BE2C (cell line): Measurements from ENCODE around the gene ME3.

Experiments used
- DNase-seq: peaks from one replicate; pipeline ENCODE4 v3.0.0-alpha.2; 2020
- H3K27me3 ChIP-seq: fragments of 250-450 bp; sonication (Bioruptor Pico); 2 replicates; pipeline ENCODE4 v1.5.1; 2020; ENCODE audit warnings: mild to moderate bottlenecking
- H3K36me3 ChIP-seq: fragments of 250-450 bp; sonication (Bioruptor Pico); 2 replicates; pipeline ENCODE4 v1.5.1; 2020; ENCODE audit warnings: mild to moderate bottlenecking
- H3K4me1 ChIP-seq: fragments of 250-450 bp; sonication (Bioruptor Pico); 2 replicates; pipeline ENCODE4 v1.5.1; 2020
- H3K4me3 ChIP-seq: 2 replicates; pipeline ENCODE4 v1.5.1; 2011; ENCODE audit warnings: low read depth, low read length
- H3K9me3 ChIP-seq: fragments of 250-450 bp; sonication (Bioruptor Pico); 2 replicates; pipeline ENCODE4 v1.5.1; 2020
- CTCF ChIP-seq: IDR thresholded peaks from 2 replicates; pipeline ENCODE4 v1.5.1; 2012; ENCODE audit warnings: mild to moderate bottlenecking, low read depth, low read length

The ME3 gene

GRCh38 chr11:86644291-86644690, 28.1 kb downstream of the ME3 start:
- Histone ChIP-seq H3K9me3 (no peaks in the 10 kb centered on the region), H3K4me3 (no peak overlapping the region), H3K27me3 (peaks cover 3% of the 10 kb centered on the region; the same call in 1 of the 2 replicates), H3K4me1 (no peaks in the 10 kb centered on the region), H3K36me3 (no peaks in the 10 kb centered on the region)
- TF ChIP-seq CTCF: no peak
- DNase-seq: no peak

DNA sequence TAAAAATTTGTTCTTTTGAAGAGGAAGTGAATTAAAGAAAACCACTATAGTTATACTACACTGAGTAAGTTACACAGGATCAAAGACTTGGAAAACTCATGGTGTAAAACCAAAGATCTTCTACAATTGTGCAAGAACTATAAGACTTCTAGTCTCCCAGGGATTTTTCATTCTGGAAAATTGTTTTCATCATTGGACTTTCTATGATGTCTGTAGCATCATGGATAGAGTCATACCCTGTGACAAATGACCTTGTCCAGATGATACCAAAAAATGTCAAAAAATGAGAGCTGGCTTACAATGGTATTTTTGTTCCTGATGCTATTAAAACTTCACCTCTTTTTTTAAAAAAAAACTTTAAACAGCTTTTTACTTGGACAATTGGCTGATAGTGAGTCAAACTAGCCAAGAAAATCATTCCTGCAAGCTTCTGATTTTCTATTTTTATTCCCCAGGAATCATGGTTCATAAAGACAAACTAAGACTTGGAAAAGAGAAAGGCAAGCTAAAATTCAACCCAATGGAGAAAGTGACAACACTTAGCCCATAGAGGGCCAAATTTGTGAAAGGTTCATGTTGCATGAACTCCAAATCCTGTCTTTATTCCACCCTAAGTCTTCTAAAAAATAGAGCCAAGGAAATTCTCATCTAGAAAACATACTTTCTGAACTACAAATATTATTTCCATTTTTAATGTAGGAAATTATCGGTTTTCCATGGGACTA, 30.7 kb downstream of the ME3 start:
- H3K9me3 ChIP-seq: no peaks in the 10 kb centered on the region
- TF ChIP-seq CTCF: no peak
- H3K27me3 ChIP-seq: peaks cover 3% of the 10 kb centered on the region; the same call in 1 of the 2 replicates
- no peaks in the 10 kb centered on the region for H3K4me1 ChIP-seq
- H3K4me3 ChIP-seq: no peak overlapping the region
- DNase-seq: no peak
- no peaks in the 10 kb centered on the region for H3K36me3 ChIP-seq

GRCh38 chr11:86639137-86639536, 33.3 kb downstream of the ME3 start:
- Histone ChIP-seq H3K4me3 (no peak overlapping the region), H3K27me3 (peaks cover 3% of the 10 kb centered on the region; the same call in 1 of the 2 replicates), H3K4me1 (no peaks in the 10 kb centered on the region), H3K36me3 (no peaks in the 10 kb centered on the region), H3K9me3 (no peaks in the 10 kb centered on the region)
- no peak for TF ChIP-seq CTCF
- DNase-seq: no peak

GRCh38 chr11:86638673-86639072, 33.7 kb downstream of the ME3 start:
- TF ChIP-seq CTCF: no peak

DNA sequence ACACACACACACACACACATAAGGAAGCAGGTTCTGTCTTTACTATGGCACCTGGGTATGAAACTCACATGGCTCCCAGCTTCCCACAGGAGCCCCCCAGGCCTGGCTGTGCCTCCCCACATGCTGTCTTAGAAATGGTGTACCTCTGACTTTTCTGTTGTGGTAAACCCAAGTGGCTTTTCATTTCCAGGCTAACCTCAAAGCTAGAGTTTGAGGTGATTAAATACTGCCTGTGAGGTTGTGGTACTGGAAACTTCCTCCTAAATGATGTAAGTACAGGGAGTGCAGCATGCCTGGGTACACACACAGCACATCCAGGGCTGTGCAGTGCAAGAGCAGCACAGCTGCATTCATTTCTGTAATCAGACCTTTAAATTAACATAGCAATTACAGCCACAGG, 34.4 kb downstream of the ME3 start:
- DNase-seq: no peak
- TF ChIP-seq CTCF: no peak
- no peaks in the 10 kb centered on the region for H3K36me3 ChIP-seq
- H3K27me3 ChIP-seq: no peaks in the 10 kb centered on the region
- no peaks in the 10 kb centered on the region for H3K4me1 ChIP-seq
- H3K4me3 ChIP-seq: no peak overlapping the region
- H3K9me3 ChIP-seq: no peaks in the 10 kb centered on the region

More at GRCh38 chr11:86638673-86639072, 33.7 kb downstream of the ME3 start:
- Histone ChIP-seq H3K4me1 (no peaks in the 10 kb centered on the region), H3K27me3 (peaks cover under 1% of the 10 kb centered on the region; the same call in 1 of the 2 replicates), H3K36me3 (no peaks in the 10 kb centered on the region), H3K4me3 (no peak overlapping the region), H3K9me3 (no peaks in the 10 kb centered on the region)
- no peak for DNase-seq

DNA sequence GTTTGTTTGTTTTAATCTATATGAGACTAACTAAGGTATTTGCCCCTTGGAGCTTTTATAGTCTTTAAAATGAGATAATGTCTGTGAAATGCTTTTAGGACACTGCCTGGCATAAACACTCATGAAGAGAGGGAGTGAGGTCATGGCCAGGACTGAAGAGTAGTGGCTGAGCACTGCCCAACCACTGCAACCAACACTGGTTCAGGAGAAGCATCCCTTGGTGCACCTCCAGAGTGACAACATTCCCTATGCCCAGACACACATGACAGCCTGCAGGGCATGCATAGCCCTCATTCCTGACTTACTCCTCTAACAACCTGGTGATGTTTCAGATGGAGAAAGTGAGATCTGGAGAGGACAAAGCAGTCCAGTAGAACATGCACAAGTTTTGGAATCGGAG, 36.1 kb downstream of the ME3 start:
- DNase-seq: no peak
- no peaks in the 10 kb centered on the region for H3K9me3 ChIP-seq
- no peaks in the 10 kb centered on the region for H3K27me3 ChIP-seq
- no peaks in the 10 kb centered on the region for H3K36me3 ChIP-seq
- H3K4me1 ChIP-seq: no peaks in the 10 kb centered on the region
- no peak for TF ChIP-seq CTCF
- no peak overlapping the region for H3K4me3 ChIP-seq
